ENCODE data around the gene PIGZ.

Gene PIGZ

DNA sequence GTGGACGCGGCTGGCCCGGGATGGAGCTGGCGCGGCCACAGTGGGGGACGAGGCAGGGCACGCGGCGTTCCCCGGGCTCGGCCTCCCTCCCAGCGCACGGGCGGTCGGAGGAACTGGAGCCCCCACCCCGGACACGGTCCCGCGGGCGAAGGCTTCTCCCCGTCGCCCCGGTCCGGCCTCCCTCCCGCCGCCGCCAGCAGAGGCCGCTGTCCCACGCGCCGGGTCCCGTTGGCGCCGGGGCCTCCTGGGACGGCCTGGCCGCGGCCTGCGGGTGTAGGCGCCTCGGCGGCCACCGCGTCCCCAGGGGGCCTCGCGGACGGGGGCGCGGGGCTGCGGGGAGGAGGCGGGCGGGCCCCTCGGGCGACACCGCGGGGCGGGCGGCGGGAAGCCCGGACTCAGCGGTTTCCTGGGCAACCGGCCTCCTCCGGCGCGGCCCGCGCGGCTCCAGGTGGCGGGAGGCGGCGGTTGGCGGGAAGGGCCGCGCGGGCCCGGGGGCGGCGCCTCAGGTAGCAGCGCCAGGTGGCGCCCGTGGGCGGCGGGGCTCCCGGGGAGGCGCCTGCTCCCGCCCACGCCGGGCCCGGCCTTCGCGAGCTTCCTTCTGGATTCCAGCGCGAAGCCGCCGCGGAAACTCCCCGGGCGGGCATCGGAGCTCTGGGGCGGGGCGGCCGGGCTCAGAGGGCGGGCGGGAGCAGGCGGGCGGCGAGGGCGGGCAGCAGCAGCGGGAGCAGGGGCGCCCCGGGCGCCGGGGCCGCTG is 34.2 kb upstream of the PIGZ start:
- ChIA-PET CTCF (interaction anchor here (0.6 to 7.1 kb wide), 19 partner anchors 10 to 266 kb away, joined by 3 to 80 read pairs (median 5); partner anchors contain the start of gene MELTF), POLR2A (interaction anchor here (0.5 kb wide), 1 partner anchor 504 kb away, joined by 3 read pairs; no protein-coding TSS in a partner anchor)
- DNase-seq (ENCODE audit: low read depth, low spot score), result no peak

DNA sequence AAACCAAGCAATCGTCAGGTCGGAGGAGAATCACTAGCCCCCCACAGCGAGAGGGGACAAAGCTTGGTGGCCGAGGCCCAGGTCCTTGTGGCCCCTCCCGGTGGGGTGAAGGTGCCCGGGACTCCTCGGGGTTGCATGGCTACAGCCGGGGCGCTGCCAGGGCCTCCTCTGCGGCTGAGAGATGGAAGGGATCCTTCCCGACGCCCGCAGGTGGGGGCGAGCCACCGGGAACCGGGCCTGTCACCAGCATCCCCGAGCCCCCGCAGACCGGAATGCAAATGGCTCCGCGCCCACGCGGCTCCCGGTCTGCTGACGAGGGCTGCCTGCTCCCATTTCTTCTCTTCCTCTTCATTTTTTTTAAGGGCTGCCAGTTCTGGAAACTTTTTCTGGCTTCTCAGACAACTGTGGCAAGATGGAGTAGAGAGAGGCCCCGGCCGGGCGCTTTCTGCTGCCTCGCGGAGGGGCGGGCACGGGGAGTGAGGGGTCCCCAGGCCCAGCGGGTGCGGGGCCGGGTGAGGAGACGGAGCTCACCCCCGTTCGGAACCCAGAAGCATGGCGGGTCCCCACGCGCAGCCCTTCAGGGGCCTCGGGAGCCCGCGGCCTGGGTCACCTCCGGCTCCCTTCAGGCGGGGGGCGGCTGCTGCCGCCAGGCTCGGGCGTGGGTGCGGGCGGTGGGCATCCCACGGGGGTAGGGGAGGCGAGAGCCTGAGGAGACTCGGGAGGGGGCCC is 33.5 kb upstream of the PIGZ start:
- peak overlapping the region; percentile 62 for H3K4me3 ChIP-seq (ENCODE audit: low read depth, low read length)
- ChIA-PET CTCF (interaction anchor here (0.6 to 7.1 kb wide), 15 partner anchors 9 to 186 kb away, joined by 3 to 80 read pairs (median 4); partner anchors contain the start of gene MELTF), POLR2A (no interaction called here)
- TF ChIP-seq, protein P1, sequence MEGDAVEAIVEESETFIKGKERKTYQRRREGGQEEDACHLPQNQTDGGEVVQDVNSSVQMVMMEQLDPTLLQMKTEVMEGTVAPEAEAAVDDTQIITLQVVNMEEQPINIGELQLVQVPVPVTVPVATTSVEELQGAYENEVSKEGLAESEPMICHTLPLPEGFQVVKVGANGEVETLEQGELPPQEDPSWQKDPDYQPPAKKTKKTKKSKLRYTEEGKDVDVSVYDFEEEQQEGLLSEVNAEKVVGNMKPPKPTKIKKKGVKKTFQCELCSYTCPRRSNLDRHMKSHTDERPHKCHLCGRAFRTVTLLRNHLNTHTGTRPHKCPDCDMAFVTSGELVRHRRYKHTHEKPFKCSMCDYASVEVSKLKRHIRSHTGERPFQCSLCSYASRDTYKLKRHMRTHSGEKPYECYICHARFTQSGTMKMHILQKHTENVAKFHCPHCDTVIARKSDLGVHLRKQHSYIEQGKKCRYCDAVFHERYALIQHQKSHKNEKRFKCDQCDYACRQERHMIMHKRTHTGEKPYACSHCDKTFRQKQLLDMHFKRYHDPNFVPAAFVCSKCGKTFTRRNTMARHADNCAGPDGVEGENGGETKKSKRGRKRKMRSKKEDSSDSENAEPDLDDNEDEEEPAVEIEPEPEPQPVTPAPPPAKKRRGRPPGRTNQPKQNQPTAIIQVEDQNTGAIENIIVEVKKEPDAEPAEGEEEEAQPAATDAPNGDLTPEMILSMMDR (IDR thresholded peaks at IDR 0.05; ENCODE audit: insufficient read depth, low read length, missing control alignments), result no peak
- DNase-seq (ENCODE audit: low read depth, low spot score), result no peak

More for the DNA sequence above, 34.2 kb upstream of the PIGZ start:
- H3K4me3 ChIP-seq (ENCODE audit: low read depth, low read length), result peak overlapping the region; percentile 62
- TF ChIP-seq, protein P1 (IDR thresholded peaks at IDR 0.05; ENCODE audit: insufficient read depth, low read length, missing control alignments), result peak; percentile 82

DNA sequence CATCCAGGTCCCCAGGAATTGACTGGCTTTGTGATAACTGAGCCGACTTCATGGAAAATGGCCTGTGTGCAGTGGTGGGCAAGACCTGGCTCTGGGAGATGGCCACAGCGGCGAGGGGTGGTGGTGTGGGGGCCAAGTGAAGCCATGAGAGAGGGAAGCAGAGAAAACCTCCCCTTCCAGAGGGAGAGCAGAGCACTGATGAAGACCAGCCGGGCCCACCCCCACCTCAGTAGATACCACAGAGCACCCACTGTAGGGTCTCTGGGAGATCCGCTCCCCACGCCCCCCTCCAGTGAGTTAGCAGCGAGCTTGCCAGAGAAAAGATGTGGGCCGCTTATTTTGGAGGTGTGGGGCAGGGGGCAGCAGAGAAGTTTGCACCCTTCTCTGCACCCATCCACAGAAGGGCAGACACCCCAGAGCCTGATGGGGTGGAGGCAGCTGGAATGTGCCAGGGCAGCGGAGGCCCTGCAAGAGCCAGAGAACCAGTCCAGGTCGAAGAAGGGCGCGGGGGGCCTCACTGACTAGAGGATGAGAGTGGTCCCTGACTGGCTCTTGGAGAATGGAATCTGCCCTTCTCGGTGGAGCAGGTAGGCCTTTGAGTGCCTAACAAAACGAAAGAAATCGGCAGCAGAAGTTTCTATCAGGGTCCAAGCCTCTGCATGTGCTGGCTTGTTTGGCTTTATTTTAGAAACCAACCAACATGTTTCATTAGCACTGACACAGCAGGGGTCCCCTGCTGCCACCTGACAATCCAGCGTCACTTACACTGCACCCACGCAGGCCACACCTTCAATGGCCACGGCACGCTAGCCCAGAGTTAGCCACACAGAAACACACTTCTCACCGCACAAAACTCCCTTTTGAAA is 32.7 kb upstream of the PIGZ start:
- TF ChIP-seq, protein P1 (IDR thresholded peaks at IDR 0.05; ENCODE audit: insufficient read depth, low read length, missing control alignments), result no peak
- no peak for DNase-seq (ENCODE audit: low read depth, low spot score)
- no peak overlapping the region for H3K4me3 ChIP-seq (ENCODE audit: low read depth, low read length)
- POLR2A ChIA-PET, result no interaction called here
- CTCF ChIA-PET, result interaction anchor here (1.1 to 7.1 kb wide), 5 partner anchors 8 to 28 kb away, joined by 3 to 80 read pairs (median 8); partner anchors contain the start of gene MELTF

DNA sequence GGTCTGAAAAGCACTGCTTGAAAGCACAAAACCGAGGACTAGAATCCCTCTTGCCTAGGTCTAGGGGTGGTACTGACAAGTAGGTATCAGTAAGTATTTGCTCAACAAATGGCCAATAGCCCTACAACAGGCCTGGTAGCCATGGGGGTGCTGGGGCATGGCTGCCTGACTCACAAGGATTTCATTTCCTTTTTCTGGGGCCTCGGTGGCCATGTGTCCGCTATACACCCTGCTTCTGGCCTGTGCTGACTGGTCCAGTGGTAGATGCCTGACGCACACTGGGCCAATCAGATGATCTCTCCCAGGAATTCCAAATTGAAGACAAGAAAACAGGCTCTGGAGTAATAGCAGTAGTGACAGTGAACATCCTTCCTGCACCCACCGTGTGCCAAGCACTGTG is 31.6 kb upstream of the PIGZ start:
- POLR2A ChIA-PET, result no interaction called here
- no peak for DNase-seq (ENCODE audit: low read depth, low spot score)
- H3K4me3 ChIP-seq (ENCODE audit: low read depth, low read length), result no peak overlapping the region
- TF ChIP-seq, protein P1 (IDR thresholded peaks at IDR 0.05; ENCODE audit: insufficient read depth, low read length, missing control alignments), result no peak
- CTCF ChIA-PET, result interaction anchor here (1.1 to 1.8 kb wide), 2 partner anchors 9 to 17 kb away, joined by 3 to 6 read pairs; no protein-coding TSS in a partner anchor

DNA sequence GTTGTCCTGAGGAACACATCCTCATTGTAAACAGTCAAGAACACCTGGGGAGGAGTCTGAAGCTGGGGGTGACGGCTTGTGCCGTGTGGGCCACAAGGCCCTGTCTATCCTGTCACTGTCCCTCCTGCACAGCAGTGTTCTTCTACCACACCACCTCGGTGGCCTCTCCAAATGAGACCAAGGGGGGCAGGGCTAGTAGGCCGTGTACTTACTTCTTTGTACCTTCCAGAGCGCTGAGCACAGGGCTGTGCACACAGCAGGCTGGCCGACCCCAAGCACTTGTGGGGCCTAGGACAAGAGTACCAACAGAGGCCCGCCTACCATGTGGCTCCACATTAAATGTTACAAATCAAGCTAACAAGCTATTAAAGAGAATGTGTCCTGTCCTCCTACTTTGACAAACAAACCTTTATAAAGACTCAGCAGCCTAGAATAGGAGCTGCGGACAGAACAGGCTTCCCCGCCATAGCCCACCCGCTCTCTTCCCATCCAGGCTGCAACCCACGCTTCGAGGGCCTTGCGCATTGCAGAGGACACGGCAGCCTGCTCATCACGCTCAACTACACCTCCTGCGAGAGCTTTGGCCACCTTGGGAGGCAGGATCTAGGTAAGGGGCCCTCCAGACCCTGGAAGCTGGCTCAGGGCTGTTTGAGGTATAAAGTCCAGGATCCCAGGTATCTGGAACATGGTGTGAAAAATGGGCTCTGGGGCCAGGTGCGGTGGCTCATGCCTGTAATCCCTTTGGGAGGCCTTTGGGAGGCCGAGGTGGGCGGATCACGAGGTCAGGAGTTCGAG is 30.5 kb upstream of the PIGZ start:
- TF ChIP-seq, protein P1 (IDR thresholded peaks at IDR 0.05; ENCODE audit: insufficient read depth, low read length, missing control alignments), result no peak
- ChIA-PET POLR2A (no interaction called here), CTCF (interaction anchor here (1.2 to 1.8 kb wide), 4 partner anchors 8 to 30 kb away, joined by 3 to 6 read pairs (median 4); partner anchors contain the start of gene MELTF)
- no peak for DNase-seq (ENCODE audit: low read depth, low spot score)
- H3K4me3 ChIP-seq (ENCODE audit: low read depth, low read length), result no peak overlapping the region
